HG03060 (cell line): Measurements from ENCODE around the gene NLK.
A peak's percentile ranks its signal among the peaks of the same experiment; 100 is the strongest.

ENCODE experiments used
- ATAC-seq: cut with Tn5 transposase; IDR thresholded peaks from one replicate; pipeline ENCODE4 v1.9.1; 2021; ENCODE audit warnings: low read depth, moderate number of reproducible peaks; ENCODE audit not compliant: unreplicated experiment

NLK gene

GRCh38 chr17:28039251-28039650 lies 3.2 kb upstream of the NLK start:
- no peak for ATAC-seq

GRCh38 chr17:28040406-28040805 lies 2.1 kb upstream of the NLK start:
- no peak for ATAC-seq

- ATAC-seq = peak; percentile 75
Observed at GRCh38 chr17:28041068-28041843, 1.2 kb upstream of the NLK start.

GRCh38 chr17:28041844-28042656 lies 427 bp upstream of the NLK start:
- no peak for ATAC-seq

- ATAC-seq = no peak
Observed at GRCh38 chr17:28042721-28043291, 329 bp downstream of the NLK start.

- no peak for ATAC-seq
Observed at GRCh38 chr17:28043296-28043695, 819 bp downstream of the NLK start.

- ATAC-seq = no peak
Observed at GRCh38 chr17:28043741-28044140, 1.3 kb downstream of the NLK start.

- ATAC-seq = no peak
Observed at GRCh38 chr17:28045304-28045703, 2.8 kb downstream of the NLK start.

- ATAC-seq = no peak
Observed at GRCh38 chr17:28046034-28046825, 3.8 kb downstream of the NLK start.

GRCh38 chr17:28047806-28048205 lies 5.3 kb downstream of the NLK start:
- no peak for ATAC-seq

- no peak for ATAC-seq
Observed at GRCh38 chr17:28049071-28049470, 6.6 kb downstream of the NLK start.

GRCh38 chr17:28053044-28053670 lies 10.7 kb downstream of the NLK start:
- no peak for ATAC-seq

GRCh38 chr17:28053725-28054124 lies 11.2 kb downstream of the NLK start:
- ATAC-seq = no peak

- ATAC-seq = no peak
Observed at GRCh38 chr17:28055546-28056275, 13.2 kb downstream of the NLK start.

- ATAC-seq = no peak
Observed at GRCh38 chr17:28056276-28056620, 13.8 kb downstream of the NLK start.

GRCh38 chr17:28057731-28058246 lies 15.3 kb downstream of the NLK start:
- ATAC-seq = peak; percentile 68

GRCh38 chr17:28059675-28060074 lies 17.2 kb downstream of the NLK start:
- no peak for ATAC-seq

- ATAC-seq = no peak
Observed at GRCh38 chr17:28065706-28066105, 23.2 kb downstream of the NLK start.

GRCh38 chr17:28069061-28069460 lies 26.6 kb downstream of the NLK start:
- no peak for ATAC-seq
